ENCODE data around the gene IRAK3.

GRCh38 chr12:66262737-66263136 is 73.7 kb downstream of the IRAK3 start:
- no peak for TF ChIP-seq POLR2AphosphoS5 (IDR thresholded peaks at IDR 0.05)
- no peak for TF ChIP-seq CTCF (IDR thresholded peaks at IDR 0.05 in 8 of 11, conservative IDR thresholded peaks at IDR 0.05 in 3 of 11)
